CD4-positive, alpha-beta T cell (primary cell): ENCODE measurements around the gene RFFL. TPM values are rescaled to one million over a fixed set of nuclear protein-coding genes. Genes with fewer than 3 reads are reported as not detected.

Source experiments
- ATAC-seq: fragments of 200-7000 bp; cut with Tn5 transposase; one replicate; pipeline ENCODE4 v1.10.0; 2022; ENCODE audit warnings: mild to moderate bottlenecking; ENCODE audit not compliant: poor library complexity
- CTCF ChIA-PET: fragments of 350-600 bp; sonication (Branson Sonifier 250); formaldehyde crosslinking; loops from one replicate; lab custom pipeline; 2021; ENCODE audit warnings: antibody characterized with exemption, inconsistent platforms; lab: Charles Lee
- POLR2A ChIA-PET: fragments of 350-600 bp; sonication (Branson Sonifier 250); formaldehyde crosslinking; loops from one replicate; lab custom pipeline; 2021; ENCODE audit warnings: antibody characterized with exemption, inconsistent platforms; lab: Charles Lee
- DNase-seq, 14 experiments: peaks; one replicate each; pipeline ENCODE4 v3.0.0-alpha.2; 2013 to 2020; ENCODE audit warnings: mixed read lengths in 2 of 14
- H3K27ac ChIP-seq, 2 donors: one replicate each; pipeline versions ENCODE4 v1.5.1 to v1.7.0; 2013; ENCODE audit warnings: low read length in 2 of 2, low read depth in 1 of 2, mild to moderate bottlenecking in 1 of 2
- H3K27me3 ChIP-seq, 2 experiments: 1 replicate in 1 of 2; 2 replicates in 1 of 2; pipeline versions ENCODE4 v1.6.1 to v1.7.0; 2013; ENCODE audit warnings: low read length in 2 of 2, control low read depth in 1 of 2, mild to moderate bottlenecking in 1 of 2, moderate library complexity in 1 of 2; ENCODE audit not compliant: insufficient read depth in 2 of 2, control insufficient read depth in 1 of 2
- H3K36me3 ChIP-seq: one replicate; pipeline ENCODE4 v1.6.1; 2013; ENCODE audit warnings: low read length, control low read depth; ENCODE audit not compliant: insufficient read depth
- H3K4me1 ChIP-seq: one replicate; pipeline ENCODE4 v1.6.1; 2013; ENCODE audit warnings: low read length, control low read depth; ENCODE audit not compliant: insufficient read depth
- H3K4me3 ChIP-seq: one replicate; pipeline ENCODE4 v1.5.1; 2013; ENCODE audit warnings: mild to moderate bottlenecking, low read length, moderate library complexity
- H3K9me3 ChIP-seq, 2 experiments: 1 replicate in 1 of 2; 2 replicates in 1 of 2; pipeline versions ENCODE4 v1.6.1 to v1.7.0; 2013; ENCODE audit warnings: low read length in 2 of 2, mild to moderate bottlenecking in 2 of 2, control low read depth in 1 of 2, moderate library complexity in 1 of 2; ENCODE audit not compliant: control insufficient read depth in 1 of 2, insufficient read depth in 1 of 2
- H3K27ac Mint-ChIP-seq: one replicate; pipeline ENCODE4 v1.8.0; 2020; ENCODE audit warnings: mixed read lengths
- H3K27me3 Mint-ChIP-seq: one replicate; pipeline ENCODE4 v1.8.0; 2021; ENCODE audit warnings: mixed read lengths
- H3K36me3 Mint-ChIP-seq: one replicate; pipeline ENCODE4 v1.8.0; 2021; ENCODE audit warnings: low read depth, mixed read lengths
- H3K4me1 Mint-ChIP-seq: one replicate; pipeline ENCODE4 v1.8.0; 2021; ENCODE audit warnings: low read depth, mixed read lengths
- H3K4me3 Mint-ChIP-seq: one replicate; pipeline ENCODE4 v1.8.0; 2020; ENCODE audit warnings: mild to moderate bottlenecking, mixed read lengths
- H3K9me3 Mint-ChIP-seq: one replicate; pipeline ENCODE4 v1.8.0; 2020; ENCODE audit warnings: mixed read lengths
- intact Hi-C, 2 experiments: fragments of 100-400 bp; cut with DNase I in 1 of 2; cut with micrococcal nuclease in 1 of 2; formaldehyde crosslinking; loops; one replicate each; pipeline versions ENCODE4 v1.15.1 to v1.9.0; 2023 to 2025; cut with DNase I, micrococcal nuclease
- total RNA-seq, 174 experiments: library from RNA in 2 of 174; stranded (reverse) in 2 of 174; gene quantifications; one replicate each; pipeline ENCODE4 v1.2.3 and lab custom pipeline; 2021 to 2026
- TF ChIP-seq, protein P1 (sequence below): fragments of 200-600 bp; IDR thresholded peaks from one replicate; pipeline ENCODE4 v1.8.0; 2022; ENCODE audit warnings: antibody characterized with exemption, mild to moderate bottlenecking

Gene RFFL
- total RNA-seq, 2 experiments from 2014 or later: 57.8 to 66.1 TPM

DNA sequence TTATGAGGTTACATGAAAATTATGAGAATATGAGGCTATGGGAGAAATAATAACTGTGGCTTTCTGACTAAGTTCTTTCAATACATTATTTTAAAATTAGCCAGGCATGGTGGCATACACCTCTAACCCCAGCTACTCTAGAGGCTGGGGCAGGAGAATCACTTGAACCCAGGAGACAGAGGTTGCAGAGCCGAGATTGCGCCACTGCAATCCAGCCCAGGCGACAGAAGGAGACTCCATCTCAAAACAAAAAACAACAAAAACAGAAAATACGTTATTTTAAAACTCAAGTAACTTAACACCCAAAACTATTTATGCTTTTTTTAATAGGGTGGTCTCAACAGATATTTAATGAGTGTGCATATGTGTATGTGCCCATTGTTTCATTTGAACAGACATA, 2.4 kb upstream of the RFFL start:
- Histone ChIP-seq H3K36me3 (peaks cover 18% of the 10 kb centered on the region), H3K4me3 (no peak overlapping the region), H3K27ac (no peak overlapping the region), H3K9me3 (no peaks in the 10 kb centered on the region), H3K27me3 (no peaks in the 10 kb centered on the region), H3K4me1 (peaks cover 46% of the 10 kb centered on the region)
- intact Hi-C loops: no loop called here
- ChIA-PET CTCF (interaction anchor here (0.9 to 2.8 kb wide), 3 partner anchors 14 to 24 kb away, joined by 3 to 27 read pairs (median 4); no protein-coding TSS in a partner anchor), POLR2A (interaction anchor here (3.3 to 4.0 kb wide), 2 partner anchors 16 to 43 kb away, joined by 17 to 44 read pairs; no protein-coding TSS in a partner anchor)
- DNase-seq (no peak), ATAC-seq (no peak)
- H3K36me3 Mint-ChIP-seq: peaks cover 54% of the 10 kb centered on the region
- H3K9me3 Mint-ChIP-seq: no peaks in the 10 kb centered on the region
- no peaks in the 10 kb centered on the region for H3K27me3 Mint-ChIP-seq
- TF ChIP-seq, protein P1, sequence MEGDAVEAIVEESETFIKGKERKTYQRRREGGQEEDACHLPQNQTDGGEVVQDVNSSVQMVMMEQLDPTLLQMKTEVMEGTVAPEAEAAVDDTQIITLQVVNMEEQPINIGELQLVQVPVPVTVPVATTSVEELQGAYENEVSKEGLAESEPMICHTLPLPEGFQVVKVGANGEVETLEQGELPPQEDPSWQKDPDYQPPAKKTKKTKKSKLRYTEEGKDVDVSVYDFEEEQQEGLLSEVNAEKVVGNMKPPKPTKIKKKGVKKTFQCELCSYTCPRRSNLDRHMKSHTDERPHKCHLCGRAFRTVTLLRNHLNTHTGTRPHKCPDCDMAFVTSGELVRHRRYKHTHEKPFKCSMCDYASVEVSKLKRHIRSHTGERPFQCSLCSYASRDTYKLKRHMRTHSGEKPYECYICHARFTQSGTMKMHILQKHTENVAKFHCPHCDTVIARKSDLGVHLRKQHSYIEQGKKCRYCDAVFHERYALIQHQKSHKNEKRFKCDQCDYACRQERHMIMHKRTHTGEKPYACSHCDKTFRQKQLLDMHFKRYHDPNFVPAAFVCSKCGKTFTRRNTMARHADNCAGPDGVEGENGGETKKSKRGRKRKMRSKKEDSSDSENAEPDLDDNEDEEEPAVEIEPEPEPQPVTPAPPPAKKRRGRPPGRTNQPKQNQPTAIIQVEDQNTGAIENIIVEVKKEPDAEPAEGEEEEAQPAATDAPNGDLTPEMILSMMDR: no peak
- H3K4me3 Mint-ChIP-seq: no peak overlapping the region
- no peak overlapping the region for H3K27ac Mint-ChIP-seq
- H3K4me1 Mint-ChIP-seq: peaks cover 77% of the 10 kb centered on the region

DNA sequence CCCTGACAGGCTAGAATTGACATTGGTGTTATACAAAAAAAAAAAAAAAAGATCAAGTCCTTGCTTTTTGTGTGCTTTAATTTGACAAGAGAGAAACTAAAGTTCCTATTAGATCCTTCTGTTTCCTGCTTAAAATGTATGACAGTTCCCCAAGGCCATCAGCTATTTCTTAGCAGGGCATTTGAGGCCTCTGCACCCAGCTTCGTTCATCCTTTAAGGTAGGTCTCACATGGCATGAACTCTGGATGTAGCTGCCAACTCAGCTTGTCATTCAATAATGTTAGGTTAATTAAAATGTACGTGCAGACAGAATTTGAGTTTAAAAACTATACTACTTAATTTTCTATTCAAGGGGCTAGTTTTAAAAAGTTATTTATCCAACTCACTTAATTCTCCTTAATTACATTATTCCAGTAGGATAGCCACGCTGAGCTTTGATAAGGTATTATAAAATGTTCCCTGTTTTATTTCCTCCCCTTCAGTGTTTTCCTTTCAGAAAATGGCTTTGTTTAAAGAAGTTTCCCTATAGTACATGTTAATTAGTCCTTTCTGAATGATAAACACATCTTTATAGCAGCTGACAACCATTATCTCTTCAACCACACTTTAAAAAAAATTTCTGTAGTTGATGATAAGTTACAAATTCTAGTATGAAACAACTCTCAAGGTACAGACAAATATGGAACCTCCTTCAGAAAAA, 1.2 kb upstream of the RFFL start:
- H3K4me3 Mint-ChIP-seq: no peak overlapping the region
- ATAC-seq (no peak), DNase-seq (no peak)
- peak overlapping the region; percentile 88 for H3K27ac Mint-ChIP-seq
- TF ChIP-seq, protein P1: no peak
- CTCF ChIA-PET: interaction anchor here (0.8 to 2.8 kb wide), 16 partner anchors 9 to 84 kb away, joined by 3 to 28 read pairs (median 8); partner anchors contain the start of genes LIG3 and RAD51D
- Histone ChIP-seq H3K27me3 (no peaks in the 10 kb centered on the region), H3K4me1 (peaks cover 41% of the 10 kb centered on the region), H3K4me3 (no peak overlapping the region), H3K36me3 (peaks cover 18% of the 10 kb centered on the region), H3K9me3 (no peaks in the 10 kb centered on the region), H3K27ac (peak overlapping the region; percentile 62 to 63)
- intact Hi-C loops: no loop called here
- POLR2A ChIA-PET: interaction anchor here (1.2 to 6.7 kb wide), 13 partner anchors 8 to 103 kb away, joined by 3 to 77 read pairs (median 10); partner anchors contain the start of genes CCT6B, LIG3 and ZNF830
- peaks cover 80% of the 10 kb centered on the region for H3K4me1 Mint-ChIP-seq
- H3K27me3 Mint-ChIP-seq: no peaks in the 10 kb centered on the region
- H3K9me3 Mint-ChIP-seq: no peaks in the 10 kb centered on the region
- H3K36me3 Mint-ChIP-seq: peaks cover 62% of the 10 kb centered on the region

DNA sequence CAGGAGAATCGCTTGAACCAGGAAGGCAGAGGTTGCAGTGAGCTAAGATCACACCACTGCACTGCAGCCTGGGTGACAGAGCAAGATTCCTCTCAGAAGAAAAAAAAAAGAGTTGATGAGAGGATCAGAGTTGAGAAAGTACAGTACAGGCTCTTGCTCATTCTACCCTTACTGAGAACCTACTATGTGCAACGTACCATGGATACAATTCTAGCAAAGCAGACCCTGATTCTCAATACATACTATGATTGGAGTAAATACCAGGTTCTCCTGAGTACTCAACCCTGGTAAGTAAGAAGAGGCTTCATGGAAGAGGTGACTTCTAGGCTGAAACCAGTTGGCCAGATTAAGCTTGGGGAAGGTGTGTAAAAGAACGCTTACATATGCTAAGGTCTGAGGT, 1.2 kb downstream of the RFFL start:
- no peak for DNase-seq
- Histone ChIP-seq H3K9me3 (no peaks in the 10 kb centered on the region), H3K4me3 (no peak overlapping the region), H3K27ac (no peak overlapping the region), H3K27me3 (no peaks in the 10 kb centered on the region), H3K36me3 (peaks cover 6% of the 10 kb centered on the region), H3K4me1 (peaks cover 34% of the 10 kb centered on the region)
- TF ChIP-seq, protein P1: no peak
- H3K4me1 Mint-ChIP-seq: peaks cover 74% of the 10 kb centered on the region
- POLR2A ChIA-PET: interaction anchor here (0.6 to 6.7 kb wide), 8 partner anchors 11 to 63 kb away, joined by 3 to 77 read pairs (median 14); no protein-coding TSS in a partner anchor
- ATAC-seq: no peak
- peak overlapping the region; percentile 88 for H3K27ac Mint-ChIP-seq
- CTCF ChIA-PET: interaction anchor here (1.7 to 2.8 kb wide), 4 partner anchors 11 to 64 kb away, joined by 9 to 28 read pairs (median 12); no protein-coding TSS in a partner anchor
- H3K36me3 Mint-ChIP-seq: peaks cover 60% of the 10 kb centered on the region
- no peaks in the 10 kb centered on the region for H3K9me3 Mint-ChIP-seq
- H3K27me3 Mint-ChIP-seq: no peaks in the 10 kb centered on the region
- H3K4me3 Mint-ChIP-seq: peak overlapping the region; percentile 82
- intact Hi-C loops: loop anchor here in 1 of 2 experiments (1.0 to 2.0 kb wide), 3 partner anchors 10 to 42 kb away; no protein-coding TSS in a partner anchor
